CD4-positive, alpha-beta memory T cell (primary cell): ENCODE results near the gene DNALI1. TPM values are rescaled to one million over a fixed set of nuclear protein-coding genes. Genes with fewer than 3 reads are reported as not detected.
"Not testable (repeated sequence)": the region's sequence is repeated elsewhere in the genome, so short reads cannot be mapped to it uniquely, and the experiment has no call there.

Source experiments
- CTCF ChIA-PET: fragments of 350-600 bp; sonication (Branson Sonifier 250); formaldehyde crosslinking; loops from one replicate; lab custom pipeline; 2021; ENCODE audit warnings: inconsistent platforms; ENCODE audit not compliant: partially characterized antibody; lab: Charles Lee
- POLR2A ChIA-PET: fragments of 350-600 bp; sonication (Branson Sonifier 250); formaldehyde crosslinking; loops from one replicate; lab custom pipeline; 2021; ENCODE audit not compliant: partially characterized antibody; lab: Charles Lee
- DNase-seq, 5 donors: peaks; one replicate each; pipeline versions ENCODE4 v3.0.0 to v3.0.0-alpha.2; 2020 to 2022; ENCODE audit warnings: mixed read lengths in 1 of 5
- H3K27ac ChIP-seq: one replicate; pipeline ENCODE4 v1.7.0; 2013; ENCODE audit warnings: low read depth, low read length
- H3K27me3 ChIP-seq: 2 replicates; pipeline ENCODE4 v1.7.0; 2013; ENCODE audit warnings: mild to moderate bottlenecking, low read length, moderate library complexity; ENCODE audit not compliant: insufficient read depth
- H3K36me3 ChIP-seq: 2 replicates; pipeline ENCODE4 v1.7.0; 2013; ENCODE audit warnings: mild to moderate bottlenecking, low read length, moderate library complexity; ENCODE audit not compliant: insufficient read depth
- H3K4me1 ChIP-seq: 2 replicates; pipeline ENCODE4 v1.7.0; 2013; ENCODE audit warnings: mild to moderate bottlenecking, low read length, moderate library complexity; ENCODE audit not compliant: insufficient read depth
- H3K4me3 ChIP-seq, 2 donors: one replicate each; pipeline ENCODE4 v1.7.0; 2013; ENCODE audit warnings: low read length in 2 of 2, mild to moderate bottlenecking in 1 of 2
- H3K9me3 ChIP-seq, 2 donors: one replicate each; pipeline ENCODE4 v1.7.0; 2013; ENCODE audit warnings: low read length in 2 of 2, control low read depth in 1 of 2; ENCODE audit not compliant: control insufficient read depth in 1 of 2
- H3K27ac Mint-ChIP-seq, 7 donors: one replicate each; pipeline ENCODE4 v1.8.0; 2020 to 2021; ENCODE audit warnings: mixed read lengths in 7 of 7, mild to moderate bottlenecking in 6 of 7, inconsistent platforms in 3 of 7, moderate library complexity in 3 of 7
- H3K27me3 Mint-ChIP-seq, 2 donors: one replicate each; pipeline ENCODE4 v1.8.0; 2020 to 2021; ENCODE audit warnings: mixed read lengths in 2 of 2
- H3K36me3 Mint-ChIP-seq, 2 donors: one replicate each; pipeline ENCODE4 v1.8.0; 2020 to 2021; ENCODE audit warnings: mixed read lengths in 2 of 2, inconsistent platforms in 1 of 2, mild to moderate bottlenecking in 1 of 2
- H3K4me1 Mint-ChIP-seq, 4 donors: one replicate each; pipeline ENCODE4 v1.8.0; 2020 to 2021; ENCODE audit warnings: mixed read lengths in 4 of 4, mild to moderate bottlenecking in 1 of 4
- H3K4me3 Mint-ChIP-seq, 8 donors: one replicate each; pipeline ENCODE4 v1.8.0; 2020 to 2021; ENCODE audit warnings: mixed read lengths in 8 of 8, mild to moderate bottlenecking in 7 of 8, moderate library complexity in 6 of 8, inconsistent platforms in 3 of 8
- H3K9me3 Mint-ChIP-seq, 8 donors: one replicate each; pipeline ENCODE4 v1.8.0; 2020 to 2021; ENCODE audit warnings: mixed read lengths in 8 of 8, mild to moderate bottlenecking in 5 of 8, inconsistent platforms in 3 of 8, moderate library complexity in 1 of 8
- intact Hi-C: fragments of 100-400 bp; cut with micrococcal nuclease; formaldehyde crosslinking; loops from one replicate; pipeline ENCODE4 v1.15.1; 2023
- polyA plus RNA-seq, 2 donors: library from polyadenylated mRNA; unstranded; fragments of 300-500 nt; fragmentation: Illumina TruSeq; gene quantifications; one replicate each; pipeline ENCODE4 v1.2.3, GENCODE V29; 2021
- total RNA-seq, 2 experiments: library from RNA; stranded (reverse); gene quantifications; one replicate each; pipeline ENCODE4 v1.2.3, GENCODE V29; 2021

The DNALI1 gene
- total and polyA plus RNA-seq, 4 experiments from 2014 or later, result 0.25 to 0.69 TPM; not detected in 2

DNA sequence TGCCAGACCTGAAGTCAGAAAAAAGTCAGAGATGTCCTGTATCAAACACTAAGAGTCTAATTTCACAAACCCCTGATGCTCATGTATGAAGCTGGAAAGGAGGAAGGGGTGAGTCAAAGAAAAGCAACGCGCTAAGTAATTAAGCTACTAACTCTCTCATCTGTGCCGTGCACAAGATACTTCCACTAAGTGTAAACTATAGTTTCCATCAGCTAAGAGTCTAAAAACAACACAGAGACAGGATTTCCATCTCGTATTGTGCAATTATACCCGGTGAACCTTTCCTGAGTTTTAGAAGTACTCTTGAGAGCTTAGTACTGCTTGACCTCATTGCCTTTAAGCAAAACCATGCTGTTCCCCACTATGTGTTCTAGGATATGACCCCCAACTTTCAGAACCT, 19.0 kb downstream of the DNALI1 start:
- H3K4me3 Mint-ChIP-seq, result no peak overlapping the region
- Histone ChIP-seq H3K27ac (no peak overlapping the region), H3K4me3 (no peak overlapping the region), H3K4me1 (no peaks in the 10 kb centered on the region), H3K9me3 (no peaks in the 10 kb centered on the region), H3K36me3 (peaks cover 71% of the 10 kb centered on the region), H3K27me3 (no peaks in the 10 kb centered on the region)
- peaks cover 67 to 83% of the 10 kb centered on the region in 2 donors for H3K36me3 Mint-ChIP-seq
- no peaks in the 10 kb centered on the region for H3K9me3 Mint-ChIP-seq
- intact Hi-C loops, result no loop called here
- H3K4me1 Mint-ChIP-seq, result peaks cover 0 to 1% (median 0%) of the 10 kb centered on the region in 4 donors
- DNase-seq, result no peak
- ChIA-PET CTCF (interaction anchor here (0.5 to 2.0 kb wide), 2 partner anchors 25 to 28 kb away, joined by 3 to 6 read pairs; no protein-coding TSS in a partner anchor), POLR2A (no interaction called here)
- no peaks in the 10 kb centered on the region for H3K27me3 Mint-ChIP-seq
- H3K27ac Mint-ChIP-seq, result peak overlapping the region in 3 of 7 donors; percentile 24 to 42 (median 27)

DNA sequence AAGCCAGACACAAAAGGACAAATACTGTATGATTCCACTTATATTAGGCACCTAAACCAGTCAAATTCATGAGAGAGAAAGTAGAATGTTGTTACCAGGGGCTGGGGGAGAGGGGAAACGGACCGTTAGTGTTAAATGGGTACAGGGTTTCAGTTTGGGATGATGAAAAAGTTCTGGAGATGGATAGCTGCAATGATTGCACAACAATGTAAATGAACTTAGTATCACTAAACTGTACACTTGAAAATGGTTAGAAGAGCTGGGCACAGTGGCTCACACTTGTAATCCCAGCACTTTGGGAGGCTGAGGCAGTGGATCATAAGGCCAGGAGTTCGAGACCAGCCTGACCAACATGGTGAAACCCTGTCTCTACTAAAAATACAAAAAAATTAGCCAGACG, 27.8 kb downstream of the DNALI1 start:
- H3K9me3 Mint-ChIP-seq, H3K4me3 Mint-ChIP-seq, H3K4me1 Mint-ChIP-seq, H3K27me3 ChIP-seq, H3K4me1 ChIP-seq, H3K9me3 ChIP-seq, intact Hi-C loops, DNase-seq, H3K4me3 ChIP-seq, H3K27ac ChIP-seq, POLR2A ChIA-PET, H3K27me3 Mint-ChIP-seq: not testable (repeated sequence)
- H3K27ac Mint-ChIP-seq, result peak overlapping the region in 1 of 7 donors; percentile 23
- CTCF ChIA-PET, result interaction anchor here (1.0 kb wide), 1 partner anchor 19 kb away, joined by 3 read pairs; no protein-coding TSS in a partner anchor
- peaks cover 56% of the 10 kb centered on the region for H3K36me3 ChIP-seq
- H3K36me3 Mint-ChIP-seq, result peaks cover 53 to 77% of the 10 kb centered on the region in 2 donors

DNA sequence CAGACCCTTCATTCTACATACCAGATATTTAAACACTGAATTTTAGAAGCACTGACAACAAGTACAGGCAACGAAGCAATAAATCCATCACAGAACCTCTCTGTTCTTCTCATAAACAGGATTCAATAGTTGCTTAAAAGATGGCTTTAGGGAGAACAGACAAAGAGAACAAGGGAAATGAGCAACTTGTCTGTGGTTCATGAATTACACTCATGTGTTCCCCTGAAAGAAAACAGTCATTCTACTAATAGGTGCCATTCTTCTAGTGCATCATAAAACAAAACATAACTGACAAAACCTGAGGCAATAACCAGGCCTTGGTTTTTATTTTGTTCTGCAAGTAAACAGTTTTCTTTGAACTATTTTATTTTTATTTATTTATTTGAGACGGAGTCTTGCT, 32.2 kb downstream of the DNALI1 start:
- DNase-seq, result no peak
- Mint-ChIP-seq H3K4me3 (no peak overlapping the region), H3K36me3 (peaks cover 35 to 68% of the 10 kb centered on the region in 2 donors), H3K27me3 (no peaks in the 10 kb centered on the region), H3K9me3 (no peaks in the 10 kb centered on the region), H3K27ac (no peak overlapping the region), H3K4me1 (peaks cover 3 to 12% (median 10%) of the 10 kb centered on the region in 4 donors)
- Histone ChIP-seq H3K36me3 (peaks cover 47% of the 10 kb centered on the region), H3K4me3 (no peak overlapping the region), H3K9me3 (no peaks in the 10 kb centered on the region), H3K27ac (no peak overlapping the region), H3K27me3 (no peaks in the 10 kb centered on the region), H3K4me1 (peaks cover 3% of the 10 kb centered on the region)
- CTCF ChIA-PET, result interaction anchor here (3.0 kb wide), 1 partner anchor 14 kb away, joined by 11 read pairs; no protein-coding TSS in a partner anchor
- POLR2A ChIA-PET, result no interaction called here
- intact Hi-C loops, result no loop called here

DNA sequence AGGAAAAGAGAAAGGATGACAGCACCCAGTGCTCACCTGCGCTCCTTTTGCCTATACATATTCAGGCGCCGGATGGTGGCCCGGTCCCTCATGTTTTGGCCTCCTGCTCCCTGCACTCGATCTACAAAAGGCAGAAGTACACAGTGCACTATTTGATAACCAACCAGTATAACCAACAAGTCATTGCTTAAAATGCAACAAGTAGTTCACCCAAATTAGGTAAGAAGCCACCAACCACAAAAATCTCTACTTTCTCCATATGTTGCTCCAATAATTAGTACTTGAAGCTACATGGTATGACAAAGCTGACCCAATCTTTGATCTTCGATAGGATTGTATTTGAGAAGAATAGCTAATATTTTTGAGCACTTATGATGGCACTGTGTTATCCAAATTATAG, 37.0 kb downstream of the DNALI1 start:
- Histone ChIP-seq H3K4me3 (no peak overlapping the region), H3K9me3 (no peaks in the 10 kb centered on the region), H3K27me3 (no peaks in the 10 kb centered on the region), H3K27ac (no peak overlapping the region), H3K4me1 (peaks cover 17% of the 10 kb centered on the region), H3K36me3 (peaks cover 24% of the 10 kb centered on the region)
- peaks cover 18 to 36% (median 27%) of the 10 kb centered on the region in 4 donors for H3K4me1 Mint-ChIP-seq
- peak overlapping the region in 3 of 7 donors; percentile 2 to 62 (median 37) for H3K27ac Mint-ChIP-seq
- no peaks in the 10 kb centered on the region for H3K9me3 Mint-ChIP-seq
- POLR2A ChIA-PET, result no interaction called here
- peak overlapping the region in 5 of 8 donors; percentile 5 to 54 (median 38) for H3K4me3 Mint-ChIP-seq
- no peak for DNase-seq
- CTCF ChIA-PET, result interaction anchor here (1.3 kb wide), 1 partner anchor 88 kb away, joined by 4 read pairs; no protein-coding TSS in a partner anchor
- no peaks in the 10 kb centered on the region for H3K27me3 Mint-ChIP-seq
- H3K36me3 Mint-ChIP-seq, result peaks cover 14 to 44% of the 10 kb centered on the region in 2 donors
- intact Hi-C loops, result loop anchor here (2.0 kb wide), 1 partner anchor 89 kb away; no protein-coding TSS in a partner anchor

DNA sequence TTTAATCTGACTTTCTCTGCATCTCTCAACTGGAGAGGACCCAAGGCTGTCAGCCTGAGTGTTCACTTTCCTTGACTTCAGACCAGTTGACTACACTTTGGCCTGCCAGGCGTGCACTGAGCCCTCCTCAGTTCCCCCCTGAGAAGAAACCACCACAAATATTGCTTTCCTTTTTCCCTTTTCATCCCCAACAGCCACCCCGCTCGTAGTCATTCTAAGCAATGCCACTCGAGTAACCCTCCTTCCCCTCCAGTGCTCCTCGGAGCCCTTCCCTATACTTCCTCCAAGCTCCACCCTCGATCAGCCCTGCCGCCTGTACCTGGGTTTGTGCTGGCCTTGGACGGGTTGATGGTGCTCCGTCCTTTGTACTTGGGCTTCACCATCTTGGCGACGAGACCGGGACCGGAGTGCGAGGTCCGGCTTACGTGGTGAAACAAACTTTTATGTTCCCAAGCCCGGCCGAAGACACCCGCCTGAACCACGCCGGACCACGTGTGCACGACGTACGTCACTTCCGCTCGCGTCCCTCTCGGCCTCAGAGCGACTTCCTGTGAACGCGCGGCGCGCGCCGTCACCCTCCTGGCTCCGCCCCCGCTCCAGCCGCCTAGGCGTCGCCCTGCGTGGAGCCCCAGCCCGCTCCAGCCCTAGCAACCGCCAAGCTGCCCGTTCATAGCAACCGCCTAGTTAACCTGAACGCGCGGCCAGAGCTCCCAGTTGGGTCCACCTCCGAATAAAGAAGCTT, 38.9 kb downstream of the DNALI1 start, which contains the start of gene GNL2:
TSS of gene GNL2 (minus strand) at position 498 of the 742 bp plus-strand sequence. CDS start at position 383, 115 bp downstream.
- H3K9me3 ChIP-seq, result no peaks in the 10 kb centered on the region
- peaks cover 17% of the 10 kb centered on the region for H3K4me1 ChIP-seq
- POLR2A ChIA-PET, result interaction anchor here (0.6 to 1.7 kb wide), 7 partner anchors 19 to 934 kb away, joined by 3 to 21 read pairs (median 5); partner anchors contain the start of genes CDCA8, MEAF6, SNIP1 and ZC3H12A
- peaks cover 12 to 31% of the 10 kb centered on the region in 2 donors for H3K36me3 Mint-ChIP-seq
- peak within 1 kb of the TSS; percentile 99 to 100 (median 99) for H3K27ac Mint-ChIP-seq
- peak within 1 kb of the TSS; percentile 89 for H3K27ac ChIP-seq
- H3K4me3 Mint-ChIP-seq, result peak within 1 kb of the TSS; percentile 98 to 99 (median 99)
- intact Hi-C loops, result loop anchor here (1.0 to 2.0 kb wide), 5 partner anchors 41 to 121 kb away; partner anchors contain the start of genes CDCA8, MEAF6, SNIP1 and ZC3H12A
- H3K27me3 Mint-ChIP-seq, result no peaks in the 10 kb centered on the region
- H3K36me3 ChIP-seq, result peaks cover 11% of the 10 kb centered on the region
- H3K27me3 ChIP-seq, result no peaks in the 10 kb centered on the region
- H3K9me3 Mint-ChIP-seq, result no peaks in the 10 kb centered on the region
- H3K4me1 Mint-ChIP-seq, result peaks cover 18 to 36% (median 26%) of the 10 kb centered on the region in 4 donors
- CTCF ChIA-PET, result interaction anchor here (0.6 to 1.6 kb wide), 5 partner anchors 14 to 109 kb away, joined by 3 to 4 read pairs (median 3); no protein-coding TSS in a partner anchor
- DNase-seq, result peak; percentile 95
- H3K4me3 ChIP-seq, result peak within 1 kb of the TSS; percentile 74 to 86

DNA sequence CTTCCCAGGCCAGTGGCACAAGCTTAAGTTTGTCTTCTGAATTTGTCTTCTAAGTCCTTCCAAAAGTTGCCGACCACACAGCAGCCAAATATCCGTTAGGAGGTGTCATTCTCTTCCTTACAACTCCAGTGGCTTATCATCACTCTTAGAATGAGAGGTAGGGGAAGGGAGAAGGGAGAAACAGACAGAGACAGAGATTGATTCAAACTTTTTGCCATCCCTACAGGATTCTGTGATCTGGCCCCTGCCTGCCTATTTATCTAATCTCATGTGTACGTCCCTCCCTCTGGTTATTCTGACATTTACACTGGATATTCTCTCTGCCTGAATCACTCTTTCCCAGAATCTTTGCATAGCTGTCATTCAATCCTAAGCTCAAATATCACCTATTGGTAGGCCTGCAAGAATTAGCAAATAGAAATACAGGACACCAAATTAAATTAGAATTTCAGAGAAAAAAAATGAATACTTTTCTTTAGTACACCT, 39.5 kb downstream of the DNALI1 start:
- CTCF ChIA-PET, result interaction anchor here (0.9 to 1.6 kb wide), 3 partner anchors 13 to 109 kb away, joined by 3 to 4 read pairs (median 3); no protein-coding TSS in a partner anchor
- intact Hi-C loops, result loop anchor here (1.0 to 2.0 kb wide), 2 partner anchors 42 to 121 kb away; partner anchors contain the start of genes SNIP1 and ZC3H12A

More for the DNA sequence above, 39.5 kb downstream of the DNALI1 start:
- no peaks in the 10 kb centered on the region for H3K9me3 ChIP-seq
- POLR2A ChIA-PET, result interaction anchor here (0.6 to 1.7 kb wide), 7 partner anchors 20 to 934 kb away, joined by 3 to 21 read pairs (median 5); partner anchors contain the start of genes CDCA8, MEAF6, SNIP1 and ZC3H12A
- H3K4me3 ChIP-seq, result peak overlapping the region; percentile 14 to 74
- no peaks in the 10 kb centered on the region for H3K27me3 ChIP-seq
- Mint-ChIP-seq H3K36me3 (peaks cover 6 to 25% of the 10 kb centered on the region in 2 donors), H3K27me3 (no peaks in the 10 kb centered on the region), H3K4me3 (peak overlapping the region; percentile 98 to 99 (median 99)), H3K9me3 (no peaks in the 10 kb centered on the region), H3K4me1 (peaks cover 18 to 36% (median 26%) of the 10 kb centered on the region in 4 donors), H3K27ac (peak overlapping the region; percentile 99 to 100 (median 99))
- H3K36me3 ChIP-seq, result peaks cover 5% of the 10 kb centered on the region
- H3K4me1 ChIP-seq, result peaks cover 17% of the 10 kb centered on the region
- H3K27ac ChIP-seq, result peak overlapping the region; percentile 89
- no peak for DNase-seq
